HG03060 (cell line): ENCODE results near the gene NUAK1.
"Not testable (repeated sequence)": the region's sequence is repeated elsewhere in the genome, so short reads cannot be mapped to it uniquely, and the experiment has no call there.

Experiments used
- ATAC-seq: cut with Tn5 transposase; IDR thresholded peaks from one replicate; pipeline ENCODE4 v1.9.1; 2021; ENCODE audit warnings: low read depth, moderate number of reproducible peaks; ENCODE audit not compliant: unreplicated experiment

The NUAK1 gene

DNA sequence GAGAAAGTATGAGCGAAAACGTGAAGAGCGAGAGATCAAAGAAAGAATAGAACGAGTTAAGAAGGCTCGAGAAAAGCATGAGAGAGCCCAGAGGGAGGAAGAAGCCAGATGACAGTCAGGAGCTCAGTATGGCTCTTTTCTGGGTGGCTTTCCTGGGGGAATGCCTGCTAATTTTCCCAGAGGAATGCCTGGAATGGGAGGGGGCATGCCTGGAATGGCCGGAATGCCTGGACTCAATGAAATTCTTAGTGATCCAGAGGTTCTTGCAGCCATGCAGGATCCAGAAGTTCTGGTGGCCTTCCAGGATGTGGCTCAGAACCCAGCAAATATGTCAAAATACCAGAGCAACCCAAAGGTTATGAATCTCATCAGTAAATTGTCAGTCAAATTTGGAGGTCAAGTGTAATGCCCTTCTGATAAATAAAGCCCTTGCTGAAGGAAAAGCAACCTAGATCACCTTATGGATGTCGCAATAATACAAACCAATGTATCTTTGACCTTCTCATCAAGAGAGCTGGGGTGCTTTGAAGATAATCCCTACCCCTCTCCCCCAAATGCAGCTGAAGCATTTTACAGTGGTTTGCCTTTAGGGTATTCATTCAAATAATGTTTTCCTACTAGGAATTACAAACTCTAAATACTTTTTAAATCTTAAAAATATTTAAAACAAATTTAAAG is 122.0 kb downstream of the NUAK1 start:
- not testable (repeated sequence) for ATAC-seq

DNA sequence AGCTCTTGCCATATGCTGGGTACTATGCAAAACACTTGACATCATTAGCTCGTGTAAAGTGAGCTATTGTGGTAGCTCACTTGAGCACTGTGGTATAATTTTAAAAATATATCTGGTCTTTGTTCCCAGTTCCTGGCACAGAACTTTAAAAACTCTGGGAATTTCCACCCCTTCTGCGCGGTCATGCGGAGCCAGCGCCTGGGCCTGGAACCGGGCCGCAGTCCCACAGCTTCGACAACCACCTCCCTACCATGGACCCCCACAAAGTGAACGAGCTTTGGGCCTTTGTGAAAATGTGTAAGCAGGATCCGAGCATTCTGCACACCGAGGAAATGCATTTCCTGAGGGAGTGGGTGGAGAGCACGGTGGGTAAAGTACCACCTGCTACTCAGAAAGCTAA is 123.1 kb downstream of the NUAK1 start:
- no peak for ATAC-seq

- no peak for ATAC-seq
Observed at GRCh38 chr12:106013941-106014340, 124.8 kb downstream of the NUAK1 start.
